Measurements from ENCODE around the gene TCP10L.
"Not testable (repeated sequence)": the region's sequence is repeated elsewhere in the genome, so short reads cannot be mapped to it uniquely, and the experiment has no call there.

GRCh38 chr21:32610940-32611339 lies 25.6 kb upstream of the TCP10L start:
- TF ChIP-seq CTCF, POLR2A (IDR thresholded peaks at IDR 0.05): not testable (repeated sequence)
